IPS-NIHi11 (cell line): ENCODE data around the gene TERT.

ENCODE experiments used
- DNase-seq: peaks from one replicate; pipeline ENCODE4 v3.0.0; 2012; ENCODE audit warnings: mixed read lengths, low spot score

Gene TERT

DNA sequence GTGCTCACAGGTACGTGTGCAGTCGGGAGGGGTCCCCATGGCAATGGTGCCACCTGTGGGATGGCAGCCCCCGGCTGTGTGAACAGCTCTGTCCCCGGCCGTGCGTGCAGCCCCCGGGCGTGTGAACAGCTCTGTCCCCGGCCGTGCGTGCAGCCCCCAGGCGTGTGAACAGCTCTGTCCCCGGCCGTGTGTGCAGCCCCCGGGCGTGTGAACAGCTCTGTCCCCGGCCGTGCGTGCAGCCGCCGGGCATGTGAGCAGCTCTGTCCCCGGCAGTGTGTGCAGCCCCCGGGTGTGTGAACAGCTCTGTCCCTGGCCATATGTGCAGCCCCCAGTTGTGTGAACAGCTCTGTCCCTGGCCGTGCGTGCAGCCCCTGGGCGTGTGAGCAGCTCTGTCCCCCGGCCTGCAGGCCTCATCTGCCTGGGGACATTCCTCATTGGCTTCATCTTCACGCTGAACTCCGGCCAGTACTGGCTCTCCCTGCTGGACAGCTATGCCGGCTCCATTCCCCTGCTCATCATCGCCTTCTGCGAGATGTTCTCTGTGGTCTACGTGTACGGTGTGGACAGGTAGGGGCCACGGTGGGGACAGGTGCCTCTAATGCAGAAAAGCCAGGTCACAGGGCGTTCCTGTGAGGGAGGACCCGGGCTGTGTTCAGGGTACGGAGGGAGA lies 75.6 kb downstream of the TERT start:
- no peak for DNase-seq

GRCh38 chr5:1218351-1219080 lies 76.4 kb downstream of the TERT start:
- DNase-seq = no peak

DNA sequence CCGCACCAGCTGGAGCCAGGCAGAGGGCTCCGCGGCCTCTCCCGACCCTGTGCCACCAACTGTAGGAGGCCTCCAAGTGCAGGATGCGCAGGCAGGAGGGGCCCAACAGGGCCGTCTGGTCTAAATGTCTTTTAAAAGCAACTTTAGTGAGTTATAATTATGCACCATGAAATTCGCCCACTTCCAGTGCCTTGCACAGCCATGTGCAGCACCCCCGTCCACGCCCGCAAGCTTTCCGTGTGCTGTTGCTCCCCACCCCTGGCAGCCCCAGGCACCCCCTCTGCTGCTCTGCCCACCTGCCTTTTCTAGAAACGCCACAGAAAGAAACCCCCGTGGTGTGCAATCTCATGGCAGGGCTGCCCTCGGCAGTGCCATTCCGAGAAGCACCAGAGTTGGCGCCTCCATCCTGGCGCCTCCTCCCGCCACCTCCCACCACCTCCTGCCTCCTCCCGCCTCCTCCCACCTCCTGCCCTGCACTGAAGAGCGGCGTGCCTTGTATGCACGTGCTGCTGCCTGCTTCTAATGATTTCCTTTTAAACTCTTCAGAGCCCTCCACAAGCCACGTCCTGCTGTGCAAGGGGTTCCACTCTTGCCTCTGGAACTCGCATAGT lies 77.2 kb downstream of the TERT start:
- peak; percentile 86 for DNase-seq

DNA sequence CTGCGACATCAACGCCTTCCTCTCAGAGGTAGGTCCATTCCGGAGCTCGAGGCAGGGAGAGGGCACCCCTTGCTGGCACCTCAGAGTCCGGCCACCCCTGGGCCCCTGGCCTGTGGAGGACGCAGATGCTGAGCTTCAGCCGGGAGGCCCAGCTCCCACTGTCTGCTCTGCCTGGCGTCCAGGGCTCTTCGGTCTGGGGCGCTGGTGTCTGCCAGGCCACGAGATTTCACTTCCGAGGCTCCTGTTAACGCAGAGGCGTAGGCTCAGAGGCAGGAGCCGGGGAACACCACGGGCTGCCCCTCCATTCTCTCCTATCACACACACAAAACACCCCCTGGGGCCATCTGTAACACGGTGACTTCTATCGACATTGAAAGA lies 78.0 kb downstream of the TERT start:
- no peak for DNase-seq

- no peak for DNase-seq
Measured at GRCh38 chr5:1216211-1216917, 78.5 kb downstream of the TERT start.

DNA sequence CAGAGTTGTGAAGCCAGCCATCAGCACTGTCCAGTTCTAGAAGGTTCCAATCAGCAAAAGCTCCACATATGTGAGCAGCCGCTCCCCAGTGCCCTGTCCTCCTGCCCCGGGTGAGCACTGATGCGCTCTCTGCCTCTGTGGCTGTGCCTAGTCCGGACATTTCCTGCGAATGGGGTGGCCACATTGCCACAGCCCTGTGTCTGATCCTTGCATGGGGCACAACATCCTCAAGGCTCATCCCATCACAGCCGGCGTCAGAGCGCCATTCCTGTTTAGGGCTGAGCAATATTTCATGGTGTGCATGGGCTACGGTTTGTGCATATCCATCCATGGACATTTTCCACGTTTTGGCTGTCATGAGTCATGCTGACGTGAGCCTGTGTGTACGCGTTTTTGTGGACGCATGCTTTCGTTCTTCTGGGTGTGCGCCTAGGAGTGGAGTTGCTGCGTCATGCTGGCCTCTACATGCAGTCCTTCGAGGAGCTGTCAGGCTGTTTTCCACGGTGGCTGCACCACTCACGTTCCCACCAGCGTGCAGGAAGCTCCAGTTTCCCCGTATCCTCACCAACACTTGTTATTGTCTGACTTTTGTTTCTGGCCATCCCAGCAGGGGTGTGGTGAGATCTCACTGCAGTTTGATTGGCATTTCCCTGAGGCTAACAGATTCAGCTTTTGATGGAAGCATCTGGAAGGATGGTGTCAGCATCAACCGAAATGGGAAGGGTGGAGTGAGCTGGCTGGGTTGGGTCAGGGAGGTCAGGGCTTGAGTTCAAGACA lies 79.4 kb downstream of the TERT start:
- no peak for DNase-seq

GRCh38 chr5:1214936-1215220 lies 80.0 kb downstream of the TERT start:
- DNase-seq = no peak

DNA sequence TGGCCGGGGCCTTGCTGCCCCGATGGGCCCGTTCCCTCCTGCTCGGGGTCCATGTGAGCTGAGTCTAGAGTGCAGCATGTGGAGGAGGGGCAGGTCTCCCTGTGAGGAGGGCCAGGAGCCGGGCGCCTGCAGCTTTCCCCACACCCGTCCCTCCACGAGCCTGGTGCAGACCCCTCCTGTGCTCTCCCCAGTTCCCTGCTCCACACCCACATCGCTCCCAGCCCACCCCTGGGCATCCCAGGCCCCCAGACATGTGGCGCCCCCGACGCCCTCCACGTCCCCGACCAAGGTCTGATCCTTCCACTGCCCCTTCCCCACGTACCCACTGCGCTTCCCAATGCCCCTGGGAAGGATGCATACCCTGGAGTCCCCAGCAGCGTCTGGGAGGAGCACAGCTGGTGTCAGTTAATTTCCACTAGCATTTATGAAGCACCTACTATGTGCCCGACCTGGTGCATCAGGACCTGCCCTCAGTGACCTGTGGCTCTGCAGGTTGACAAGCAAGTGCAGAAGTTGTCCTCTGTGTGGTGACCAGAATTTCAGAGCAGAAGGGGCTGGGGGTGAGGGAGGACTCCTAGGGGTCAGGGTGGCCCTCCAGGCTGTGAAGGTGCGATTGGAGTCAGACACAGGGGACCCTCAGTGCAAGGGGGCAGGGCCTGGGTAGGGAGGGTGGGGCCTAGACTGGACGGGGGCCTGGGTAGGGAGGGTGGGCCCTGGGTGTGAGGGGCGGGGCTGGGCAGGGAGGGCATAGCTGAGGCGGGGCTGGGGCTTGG lies 80.5 kb downstream of the TERT start:
- DNase-seq = no peak

GRCh38 chr5:1213508-1214162 lies 81.2 kb downstream of the TERT start:
- no peak for DNase-seq

DNA sequence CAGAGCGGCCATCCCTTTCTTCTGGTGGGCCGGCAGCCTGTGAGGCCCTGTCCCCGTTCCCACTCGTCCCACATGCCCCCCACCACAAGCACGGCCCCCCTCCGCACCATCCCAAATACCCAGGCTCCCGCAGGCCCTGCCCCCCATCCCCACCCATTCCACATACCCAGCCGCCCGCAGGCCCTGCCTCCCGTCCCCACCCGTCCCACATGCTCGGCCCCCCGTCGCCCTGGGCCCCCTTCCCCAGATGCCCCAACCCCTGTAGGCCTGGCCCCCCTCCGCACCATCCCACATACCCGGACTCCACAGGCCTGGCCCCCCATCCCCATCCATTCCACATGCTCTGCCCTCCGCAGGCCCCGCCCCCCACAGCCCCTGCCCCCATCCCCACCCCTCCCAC lies 82.0 kb downstream of the TERT start:
- DNase-seq = no peak

- DNase-seq = no peak
Measured at GRCh38 chr5:1212271-1212670, 82.6 kb downstream of the TERT start.

DNA sequence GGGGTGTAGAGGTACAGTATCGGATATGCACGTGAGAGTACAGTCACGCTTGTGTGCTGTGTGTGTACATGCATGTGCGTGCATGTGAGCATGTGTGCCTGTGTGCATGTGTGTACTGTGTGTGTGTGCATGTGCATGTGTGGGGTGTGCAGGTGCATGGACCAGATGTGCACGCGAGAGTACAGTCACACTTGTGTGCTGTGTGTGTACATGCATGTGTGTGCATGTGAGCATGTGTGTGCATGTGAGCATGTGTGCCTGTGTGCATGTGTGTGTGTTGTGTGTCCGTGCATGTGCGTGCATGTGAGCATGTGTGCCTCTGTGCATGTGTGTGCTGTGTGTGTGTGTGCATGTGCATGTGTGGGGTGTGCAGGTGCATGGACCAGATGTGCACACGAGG lies 83.2 kb downstream of the TERT start:
- no peak for DNase-seq

GRCh38 chr5:1210832-1211251 lies 84.0 kb downstream of the TERT start:
- DNase-seq = no peak

GRCh38 chr5:1209896-1210776 lies 84.7 kb downstream of the TERT start:
- no peak for DNase-seq

- no peak for DNase-seq
Measured at GRCh38 chr5:1209489-1209852, 85.4 kb downstream of the TERT start.

- peak; percentile 64 for DNase-seq
Measured at GRCh38 chr5:1208743-1209488, 86.0 kb downstream of the TERT start.

DNA sequence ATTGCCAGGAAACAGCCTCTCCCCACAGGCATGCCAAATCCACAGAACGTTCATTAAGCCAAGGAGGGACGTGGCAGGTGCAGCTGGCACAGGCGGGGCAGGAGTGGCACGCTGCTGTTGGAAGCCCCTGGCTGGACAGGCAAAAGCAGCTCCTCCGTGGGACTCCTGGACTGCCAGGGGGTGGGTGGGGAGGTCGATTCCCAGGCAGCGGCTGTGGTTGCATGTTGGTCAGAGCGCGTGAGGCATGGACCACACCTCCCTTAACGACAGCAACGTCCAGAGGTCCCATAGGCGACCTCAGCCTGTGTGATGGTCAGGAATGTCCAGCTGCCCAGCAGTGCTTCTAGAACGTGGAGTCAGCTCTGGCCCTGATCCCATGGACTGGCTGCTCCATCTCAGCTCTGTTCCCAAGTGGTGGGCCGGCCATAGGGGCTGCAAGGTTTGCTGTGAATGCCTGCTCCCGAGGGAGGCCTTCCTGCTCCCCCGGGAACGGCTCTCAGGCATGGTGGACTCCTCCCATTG lies 86.6 kb downstream of the TERT start:
- no peak for DNase-seq

DNA sequence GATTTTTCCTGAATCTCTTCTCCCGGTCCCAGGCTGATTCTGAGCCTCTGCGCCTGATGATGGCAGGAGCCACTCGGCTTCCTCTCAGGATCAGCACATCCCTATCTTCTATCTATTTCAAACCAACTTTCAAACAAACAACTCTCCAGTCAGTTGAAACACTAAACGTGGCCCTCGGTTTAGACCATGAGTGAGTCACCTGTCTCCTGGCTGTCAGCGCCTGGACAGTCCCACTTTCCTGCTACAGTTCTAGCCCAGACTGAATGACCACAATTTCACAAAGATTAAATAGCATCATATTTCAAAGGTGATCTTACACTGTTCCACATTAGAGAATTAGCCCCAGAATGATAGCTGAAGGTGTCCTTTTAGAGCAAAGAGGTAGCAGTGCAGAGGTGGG lies 87.3 kb downstream of the TERT start:
- no peak for DNase-seq
